Measurements from ENCODE around the gene EXOC2.

Gene EXOC2

GRCh38 chr6:443621-444159 lies 249.2 kb downstream of the EXOC2 start:
- no peak for DNase-seq (ENCODE audit: low read depth)

GRCh38 chr6:441126-441920 lies 251.6 kb downstream of the EXOC2 start:
- DNase-seq (ENCODE audit: low read depth), result no peak

- DNase-seq (ENCODE audit: low read depth), result no peak
Observed at GRCh38 chr6:439641-440167, 253.2 kb downstream of the EXOC2 start.

- no peak for DNase-seq (ENCODE audit: low read depth)
Observed at GRCh38 chr6:438634-439170, 254.2 kb downstream of the EXOC2 start.

GRCh38 chr6:437037-437392 lies 255.9 kb downstream of the EXOC2 start:
- DNase-seq (ENCODE audit: low read depth), result no peak

DNA sequence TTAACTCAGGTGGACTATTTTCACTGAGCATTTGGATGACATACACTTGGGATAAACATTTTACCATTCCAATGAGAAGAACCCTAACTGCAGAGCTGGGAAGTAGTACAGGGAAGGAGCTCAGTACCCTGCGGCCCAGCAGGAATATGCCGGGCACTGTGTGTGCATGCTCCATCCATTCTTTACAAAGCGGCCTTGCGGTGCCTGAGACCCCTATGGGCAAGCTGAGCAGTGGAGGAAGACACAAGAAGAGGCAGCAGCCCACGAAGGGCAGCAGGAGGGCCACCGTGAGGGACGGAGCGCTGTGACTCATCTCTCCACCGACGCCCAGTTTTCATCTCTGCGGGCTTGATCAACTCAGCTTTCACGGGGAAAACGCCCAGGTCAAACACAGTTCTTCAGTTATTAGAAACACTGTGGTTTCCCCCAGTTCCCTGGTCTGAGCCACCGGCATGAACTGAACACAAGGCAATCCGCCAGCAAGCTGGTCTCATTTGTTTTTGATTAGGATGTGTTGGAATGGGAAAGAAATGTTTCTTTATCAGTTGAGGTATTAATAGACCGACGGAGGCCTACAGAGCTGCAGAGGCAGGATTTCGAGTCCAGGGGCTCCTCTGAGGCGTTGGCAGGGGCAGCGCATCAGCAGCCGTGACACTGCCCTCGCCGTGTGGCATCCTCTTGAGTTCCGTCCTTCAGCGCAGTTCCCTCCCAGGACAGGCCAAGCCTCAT lies 256.5 kb downstream of the EXOC2 start:
- DNase-seq (ENCODE audit: low read depth), result no peak

GRCh38 chr6:435441-436307 lies 257.3 kb downstream of the EXOC2 start:
- no peak for DNase-seq (ENCODE audit: low read depth)

Data from activated T-cell treated with anti-CD3 and anti-CD28 coated beads for 48 hours (primary cell).